Measurements from ENCODE around the gene VPS26B.

VPS26B gene

DNA sequence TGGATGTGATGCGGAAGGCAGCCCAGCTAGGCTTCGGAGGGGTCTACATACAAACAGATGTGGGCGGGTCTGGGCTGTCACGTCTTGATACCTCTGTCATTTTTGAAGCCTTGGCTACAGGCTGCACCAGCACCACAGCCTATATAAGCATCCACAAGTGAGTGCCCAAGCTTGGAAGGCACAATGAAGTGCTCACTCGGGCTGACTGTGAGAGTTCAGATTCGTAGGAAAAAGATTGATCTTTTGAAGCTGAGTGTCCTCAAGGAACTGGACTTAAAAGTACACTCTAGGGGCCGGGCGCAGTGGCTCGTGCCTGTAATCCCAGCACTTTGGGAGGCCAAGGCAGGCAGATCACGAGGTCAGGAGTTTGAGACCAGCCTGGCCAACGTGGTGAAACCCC lies 32.6 kb downstream of the VPS26B start:
- no peak for DNase-seq (ENCODE audit: low read depth, low spot score)

DNA sequence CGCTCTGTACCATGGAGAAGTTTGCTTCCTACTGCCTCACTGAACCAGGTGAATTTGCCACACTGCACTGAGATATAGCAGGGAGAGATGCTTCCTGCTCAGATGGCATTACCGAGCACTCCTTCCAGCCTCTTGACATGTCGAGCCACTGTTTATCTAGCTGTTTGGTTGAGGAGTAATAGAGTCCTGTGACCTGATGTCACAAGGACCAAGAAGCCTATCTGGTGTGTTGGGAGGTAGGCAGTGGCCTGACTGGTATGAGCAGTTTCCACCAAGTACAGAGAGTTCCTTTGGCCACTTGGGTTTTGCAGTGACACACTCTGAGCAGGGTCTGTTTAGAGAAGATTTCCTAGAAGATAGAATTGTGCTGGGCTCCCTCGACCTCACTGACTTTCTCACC lies 34.1 kb downstream of the VPS26B start:
- DNase-seq (ENCODE audit: low read depth, low spot score) = no peak

DNA sequence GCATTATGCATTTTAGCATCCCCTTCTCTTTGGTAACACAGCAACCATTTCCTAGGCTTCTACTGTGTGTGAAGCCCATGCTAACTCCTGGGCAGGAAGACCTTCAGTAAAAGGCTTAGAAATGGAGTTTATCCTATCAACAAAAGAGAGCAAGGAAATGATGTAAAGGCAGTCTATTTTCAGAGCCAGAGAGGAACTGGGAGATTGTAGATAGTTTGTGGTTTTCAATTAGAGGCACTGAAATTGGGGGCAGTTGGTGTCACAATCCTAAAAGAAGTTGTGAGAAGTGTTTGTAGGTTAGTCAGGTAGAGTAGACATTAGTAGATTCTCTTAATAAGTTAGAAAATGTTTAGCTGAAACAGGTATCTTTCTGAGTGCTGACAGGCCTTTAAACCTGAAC lies 36.0 kb downstream of the VPS26B start:
- DNase-seq (ENCODE audit: low read depth, low spot score) = no peak

DNA sequence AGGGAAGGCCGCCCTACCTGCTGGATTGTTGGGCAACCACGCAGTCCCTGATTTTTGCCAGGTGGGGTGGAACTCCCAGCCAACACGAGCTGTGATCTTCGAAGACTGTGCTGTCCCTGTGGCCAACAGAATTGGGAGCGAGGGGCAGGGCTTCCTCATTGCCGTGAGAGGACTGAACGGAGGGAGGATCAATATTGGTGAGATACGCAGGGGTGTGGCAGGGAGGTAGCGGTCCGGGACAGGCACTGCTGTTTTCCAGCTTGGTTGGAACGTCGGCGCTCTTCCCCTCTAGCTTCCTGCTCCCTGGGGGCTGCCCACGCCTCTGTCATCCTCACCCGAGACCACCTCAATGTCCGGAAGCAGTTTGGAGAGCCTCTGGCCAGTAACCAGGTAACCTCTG lies 36.5 kb downstream of the VPS26B start:
- DNase-seq (ENCODE audit: low read depth, low spot score) = no peak

DNA sequence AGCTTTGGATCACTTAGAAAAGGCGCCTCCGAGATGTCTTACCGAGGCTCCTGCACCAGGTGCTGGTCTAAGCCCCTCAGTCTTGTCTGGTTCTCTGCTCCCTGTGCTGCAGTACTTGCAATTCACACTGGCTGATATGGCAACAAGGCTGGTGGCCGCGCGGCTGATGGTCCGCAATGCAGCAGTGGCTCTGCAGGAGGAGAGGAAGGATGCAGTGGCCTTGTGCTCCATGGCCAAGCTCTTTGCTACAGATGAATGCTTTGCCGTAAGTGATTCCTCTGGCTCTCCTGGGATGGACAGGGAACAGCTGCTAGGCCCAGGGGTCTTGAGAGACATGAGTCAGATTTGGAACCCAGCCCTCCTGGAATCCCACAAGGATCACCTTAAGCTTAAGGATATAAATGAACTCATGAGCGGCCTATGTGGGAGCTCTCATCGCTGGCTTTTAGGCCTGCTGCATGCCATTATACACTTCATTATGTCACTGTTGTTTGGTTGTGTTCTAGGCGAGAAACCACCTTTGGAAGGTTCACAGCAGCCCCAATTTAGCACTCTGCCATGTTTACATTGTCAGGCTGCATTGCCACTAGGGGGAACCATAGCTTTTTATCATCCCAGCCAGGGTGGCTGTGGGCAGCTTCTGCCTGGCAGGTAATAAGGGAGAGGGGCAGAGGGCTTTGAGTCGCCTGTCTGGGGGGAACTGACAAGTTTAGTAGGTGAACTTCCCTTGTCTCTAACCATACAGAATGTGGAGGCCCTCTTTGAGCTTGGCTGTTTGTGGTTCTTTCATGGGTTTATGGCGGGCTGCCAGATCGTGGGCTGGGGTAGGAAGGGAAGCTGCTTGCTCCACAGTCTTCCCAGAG lies 37.4 kb downstream of the VPS26B start:
- no peak for DNase-seq (ENCODE audit: low read depth, low spot score)

DNA sequence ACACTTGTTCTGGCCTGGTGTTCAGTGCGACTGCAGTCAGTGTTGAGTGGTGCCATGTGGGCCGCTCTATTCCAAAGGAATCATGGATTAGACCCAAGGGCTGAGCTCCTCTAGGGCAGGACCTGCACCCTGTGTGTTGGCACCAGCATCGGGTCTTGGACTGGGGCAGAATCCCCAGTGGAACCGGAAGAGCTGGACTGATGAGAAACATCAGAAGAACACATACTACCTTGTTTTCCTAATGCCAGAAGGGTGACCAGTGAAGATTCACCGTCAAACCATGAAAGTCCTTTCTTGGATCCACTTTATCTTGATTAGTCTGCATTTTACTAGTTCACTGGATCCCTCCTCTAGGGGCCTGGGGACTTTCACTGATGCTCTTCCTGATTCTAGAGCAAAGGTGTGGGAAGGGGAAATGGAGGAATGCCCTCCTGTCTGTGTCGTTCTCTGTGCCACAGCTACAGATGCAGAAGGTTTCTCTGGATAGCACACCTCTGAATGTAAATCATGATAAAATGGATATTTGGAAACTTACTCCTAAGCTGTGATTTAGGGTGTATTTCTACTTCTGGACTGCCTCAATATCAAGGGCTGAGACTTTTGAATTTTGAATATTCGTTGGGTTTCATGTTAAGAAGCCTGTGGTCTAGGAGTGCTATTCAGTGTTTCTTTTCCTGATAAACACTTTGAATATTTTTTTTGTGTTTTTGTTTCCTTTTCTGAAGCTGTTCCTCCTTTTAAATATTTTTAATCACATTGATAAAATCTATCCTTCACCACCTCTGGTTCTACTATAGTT lies 40.7 kb downstream of the VPS26B start:
- DNase-seq (ENCODE audit: low read depth, low spot score) = no peak

DNA sequence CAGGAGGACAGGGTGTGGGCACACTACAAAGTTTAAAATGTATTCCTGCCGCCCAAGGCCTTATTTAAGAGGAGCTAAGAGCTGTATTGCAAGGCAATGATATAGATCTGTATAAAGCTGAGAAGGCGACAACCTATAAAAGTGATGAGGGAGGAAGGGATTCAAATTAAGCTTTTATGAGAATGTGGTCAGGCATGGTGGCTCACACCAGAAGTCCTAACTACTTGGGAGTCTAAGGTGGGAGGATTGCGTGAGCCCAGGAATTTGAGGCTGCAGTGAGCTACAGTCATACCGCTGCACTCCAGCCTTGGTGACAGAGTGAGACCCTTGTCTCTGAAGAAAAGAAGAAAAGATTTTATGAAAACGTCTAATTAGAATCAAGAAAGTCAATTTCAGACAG lies 42.0 kb downstream of the VPS26B start:
- no peak for DNase-seq (ENCODE audit: low read depth, low spot score)

DNA sequence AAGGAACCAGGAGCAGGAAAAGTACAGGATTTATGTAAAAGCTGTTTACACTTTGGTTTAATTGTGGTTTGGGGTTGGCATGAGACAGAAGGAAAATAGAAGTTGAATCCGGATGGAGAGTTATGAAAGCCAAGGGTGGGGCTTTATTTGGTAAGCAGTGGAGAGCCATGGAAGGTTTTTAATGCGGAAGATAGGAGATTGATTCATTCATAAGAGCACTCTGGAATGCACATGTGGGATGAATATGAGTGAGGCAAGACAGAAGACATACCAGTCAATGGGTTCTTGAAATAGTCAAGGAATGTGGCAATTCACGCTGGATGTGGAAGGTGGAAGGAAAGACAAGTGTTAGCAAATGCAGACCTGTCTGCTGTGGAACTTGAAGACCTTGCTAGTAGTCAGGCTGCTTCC lies 42.4 kb downstream of the VPS26B start:
- DNase-seq (ENCODE audit: low read depth, low spot score) = no peak

DNA sequence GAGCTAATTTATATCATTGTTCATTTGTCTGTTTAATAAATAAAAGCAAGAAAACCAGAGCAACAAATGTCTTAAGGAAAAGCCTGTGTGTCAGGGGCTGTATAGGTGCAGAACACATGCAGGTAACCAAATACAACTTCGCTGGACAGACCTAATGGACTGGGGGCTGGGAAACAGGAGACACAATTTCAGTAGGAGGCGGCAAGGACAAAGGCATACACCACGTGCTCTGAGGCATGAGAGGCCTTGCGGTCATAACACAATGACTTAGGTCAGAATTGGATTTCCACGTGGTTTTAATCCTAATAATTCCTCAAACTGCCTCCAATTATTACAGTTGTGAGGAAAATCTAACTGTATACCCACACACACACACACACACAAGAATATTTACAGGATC lies 43.0 kb downstream of the VPS26B start:
- DNase-seq (ENCODE audit: low read depth, low spot score) = no peak

DNA sequence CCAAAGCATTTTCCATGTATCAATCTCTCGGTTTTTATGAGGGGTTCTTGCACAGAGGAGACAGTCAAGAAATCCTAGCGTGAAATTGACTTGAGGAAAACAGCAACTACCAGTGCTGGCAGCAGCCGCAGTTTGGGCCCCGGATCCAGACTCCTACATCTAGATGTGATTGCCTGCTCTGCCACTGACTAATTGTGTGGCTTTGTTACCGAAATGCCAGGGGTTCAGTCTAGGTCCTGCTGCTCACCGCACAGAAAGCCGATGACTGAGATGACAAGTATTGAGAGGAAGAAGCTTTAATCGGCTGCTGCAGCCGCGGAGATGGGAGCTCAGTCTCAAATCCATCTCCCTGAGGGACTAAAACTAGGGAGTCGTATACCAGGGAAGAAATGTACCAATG lies 43.5 kb downstream of the VPS26B start:
- no peak for DNase-seq (ENCODE audit: low read depth, low spot score)

DNA sequence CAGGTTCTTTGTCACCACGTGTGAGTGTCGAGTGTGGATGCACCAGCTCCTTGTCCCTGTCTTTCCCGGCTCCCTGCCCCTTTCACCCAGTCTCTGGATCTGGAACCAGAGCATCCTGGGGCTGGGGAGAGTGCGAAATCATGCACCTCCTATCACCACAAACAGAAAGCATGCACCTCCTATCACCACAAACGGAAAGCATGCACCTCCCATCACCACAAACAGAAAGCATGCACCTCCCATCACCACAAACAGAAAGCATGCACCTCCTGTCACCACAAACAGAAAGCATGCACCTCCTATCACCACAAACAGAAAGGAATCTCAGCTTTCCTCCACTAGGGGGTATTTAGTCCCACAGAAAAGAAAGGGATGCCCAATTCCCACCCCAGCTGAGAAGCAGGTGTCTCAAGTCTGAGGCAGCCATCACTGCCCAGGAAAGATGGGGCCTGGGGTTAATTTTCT lies 45.8 kb downstream of the VPS26B start:
- DNase-seq (ENCODE audit: low read depth, low spot score) = no peak

DNA sequence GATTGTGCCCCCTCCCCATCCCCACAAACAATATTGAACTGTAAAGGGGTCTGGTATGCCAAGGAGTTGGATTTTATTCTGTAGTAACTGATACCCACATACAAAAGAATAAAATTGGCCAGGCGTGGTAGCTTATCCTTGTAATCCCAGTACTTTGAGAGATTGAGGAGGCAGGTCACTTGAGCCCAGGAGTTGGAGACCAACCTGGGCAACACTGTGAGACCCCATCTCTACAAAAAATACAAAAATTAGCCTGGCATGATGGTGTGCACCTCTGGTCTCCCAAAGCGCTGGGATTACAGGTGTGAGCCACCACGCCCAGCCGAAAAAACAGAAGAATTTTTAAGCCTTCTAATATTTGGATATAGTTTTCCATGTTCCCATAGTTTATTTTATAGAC lies 47.5 kb downstream of the VPS26B start:
- no peak for DNase-seq (ENCODE audit: low read depth, low spot score)

DNA sequence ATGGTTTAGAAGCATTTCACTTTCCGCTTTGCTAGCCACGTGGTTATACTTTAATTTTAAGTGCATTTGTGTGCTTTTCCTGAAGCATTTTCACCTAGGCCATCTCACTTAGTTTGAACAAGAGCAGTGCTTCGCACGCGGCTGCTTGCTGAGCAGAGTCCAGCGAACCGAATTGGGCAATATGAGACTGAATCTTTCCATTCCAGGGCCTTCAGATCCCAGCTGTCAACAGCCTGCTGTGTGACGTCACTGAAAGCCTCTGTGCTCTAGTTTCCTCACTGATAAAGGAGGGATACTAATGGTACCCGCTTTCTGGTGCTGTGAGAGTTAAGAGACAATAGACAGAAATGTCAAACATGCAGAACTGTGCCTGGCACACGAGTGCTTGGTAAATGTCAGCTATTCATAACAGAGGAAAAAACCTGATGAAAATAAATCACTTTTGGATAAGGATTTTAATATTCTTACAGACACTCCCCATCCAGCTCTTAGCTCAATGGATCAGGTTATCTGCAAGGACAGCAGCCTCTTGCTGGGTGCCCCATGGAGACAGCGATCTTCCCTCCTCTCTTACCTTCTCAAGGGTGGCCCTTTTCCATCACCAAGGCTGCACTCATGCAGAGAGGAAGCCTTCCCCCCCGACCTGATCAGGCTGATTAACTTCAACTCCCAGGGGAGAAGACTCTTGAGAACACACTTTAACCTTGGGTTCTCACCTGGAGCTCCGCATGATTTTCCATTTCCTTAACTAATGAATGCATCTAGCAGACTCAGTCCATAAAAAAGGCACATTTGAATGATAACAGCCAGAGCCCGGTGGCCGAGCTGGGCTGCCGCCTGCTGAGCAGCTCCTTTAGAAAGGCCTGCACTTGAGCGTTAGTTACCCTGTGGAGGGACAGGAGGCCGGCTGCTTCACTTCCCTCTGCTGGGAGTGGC lies 48.2 kb downstream of the VPS26B start:
- DNase-seq (ENCODE audit: low read depth, low spot score) = no peak

DNA sequence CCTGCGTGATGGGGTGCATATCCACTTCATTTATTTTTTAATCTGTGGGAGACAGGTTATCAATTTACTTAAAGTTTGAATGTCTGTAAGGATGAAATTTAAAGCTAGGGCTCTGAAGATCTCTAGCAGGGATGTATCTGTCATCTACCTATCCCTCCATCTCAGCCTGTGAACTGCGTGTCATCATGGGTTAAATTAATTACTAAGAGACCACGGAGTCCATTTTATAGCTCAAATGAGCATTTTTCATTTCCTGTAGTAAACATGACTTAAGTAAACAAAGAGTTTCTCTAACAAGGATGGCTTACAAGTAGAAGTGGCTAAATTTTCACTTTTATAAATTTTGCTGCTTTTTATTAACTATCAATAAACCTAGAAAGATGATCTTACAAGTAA lies 48.8 kb downstream of the VPS26B start:
- DNase-seq (ENCODE audit: low read depth, low spot score) = no peak

DNA sequence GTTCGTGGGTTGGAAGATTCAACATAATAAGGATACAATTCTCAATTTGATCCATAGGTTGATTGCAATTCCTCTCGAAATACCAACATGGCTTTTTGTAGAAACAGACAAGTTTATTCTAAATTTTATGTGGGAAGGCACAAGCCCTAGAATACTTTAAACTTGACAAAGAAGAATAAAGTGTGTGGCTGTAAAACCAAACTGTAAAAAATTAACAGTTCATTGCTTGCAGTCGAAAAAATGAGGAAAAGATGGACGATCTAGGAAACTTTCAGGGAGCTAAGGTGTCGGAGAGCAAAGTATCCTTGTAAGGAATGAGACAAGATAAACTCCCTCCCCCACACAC lies 50.7 kb downstream of the VPS26B start:
- DNase-seq (ENCODE audit: low read depth, low spot score) = no peak

DNA sequence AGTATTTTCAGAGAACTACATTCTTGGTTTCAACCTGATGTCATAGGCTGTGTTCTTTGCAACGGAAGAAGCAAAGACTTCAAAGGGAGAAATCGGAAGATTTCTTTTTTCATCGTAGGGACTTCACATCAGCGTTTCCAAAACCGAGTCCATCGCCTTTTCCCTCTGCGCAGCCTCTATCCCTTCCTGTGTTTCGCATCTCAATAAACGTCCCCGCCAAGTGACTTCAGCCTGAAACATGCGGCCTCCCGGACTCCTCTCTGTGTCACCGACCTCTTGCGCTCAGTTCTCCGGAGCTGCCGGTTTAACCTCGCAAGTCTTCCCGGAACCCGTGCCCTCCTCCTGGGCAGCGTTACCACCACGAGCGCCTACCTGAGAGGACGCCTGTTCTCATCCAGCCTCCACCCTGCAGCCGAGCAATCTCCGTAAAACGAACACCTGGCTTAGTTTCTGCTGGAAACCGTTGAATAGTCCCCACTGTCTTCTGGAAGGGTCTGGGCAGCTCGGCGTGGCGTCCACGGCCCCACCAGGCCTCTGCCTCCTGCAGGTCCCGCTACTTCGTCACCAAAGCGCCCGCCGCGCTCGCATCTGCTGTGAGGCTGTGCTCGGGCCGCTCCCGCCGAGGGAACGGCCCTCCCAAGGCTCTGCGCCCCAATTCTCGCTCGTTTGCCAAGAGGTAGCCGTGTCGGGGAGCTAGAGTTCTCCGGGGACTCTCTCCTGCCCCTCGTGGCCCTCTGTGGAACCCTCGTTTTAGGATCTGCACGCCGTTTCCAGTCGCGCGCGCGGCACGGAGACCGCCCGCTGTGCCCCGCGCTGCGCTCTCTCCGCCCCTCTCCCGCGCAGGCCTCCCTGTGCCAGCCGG lies 51.3 kb downstream of the VPS26B start, which contains the start of gene GLB1L3:
GLB1L3 (plus strand) TSS at position 846 of the 862 bp plus-strand sequence. CDS start 362 bp downstream, outside the sequence.
- peak; percentile 51 for DNase-seq (ENCODE audit: low read depth, low spot score)

DNA sequence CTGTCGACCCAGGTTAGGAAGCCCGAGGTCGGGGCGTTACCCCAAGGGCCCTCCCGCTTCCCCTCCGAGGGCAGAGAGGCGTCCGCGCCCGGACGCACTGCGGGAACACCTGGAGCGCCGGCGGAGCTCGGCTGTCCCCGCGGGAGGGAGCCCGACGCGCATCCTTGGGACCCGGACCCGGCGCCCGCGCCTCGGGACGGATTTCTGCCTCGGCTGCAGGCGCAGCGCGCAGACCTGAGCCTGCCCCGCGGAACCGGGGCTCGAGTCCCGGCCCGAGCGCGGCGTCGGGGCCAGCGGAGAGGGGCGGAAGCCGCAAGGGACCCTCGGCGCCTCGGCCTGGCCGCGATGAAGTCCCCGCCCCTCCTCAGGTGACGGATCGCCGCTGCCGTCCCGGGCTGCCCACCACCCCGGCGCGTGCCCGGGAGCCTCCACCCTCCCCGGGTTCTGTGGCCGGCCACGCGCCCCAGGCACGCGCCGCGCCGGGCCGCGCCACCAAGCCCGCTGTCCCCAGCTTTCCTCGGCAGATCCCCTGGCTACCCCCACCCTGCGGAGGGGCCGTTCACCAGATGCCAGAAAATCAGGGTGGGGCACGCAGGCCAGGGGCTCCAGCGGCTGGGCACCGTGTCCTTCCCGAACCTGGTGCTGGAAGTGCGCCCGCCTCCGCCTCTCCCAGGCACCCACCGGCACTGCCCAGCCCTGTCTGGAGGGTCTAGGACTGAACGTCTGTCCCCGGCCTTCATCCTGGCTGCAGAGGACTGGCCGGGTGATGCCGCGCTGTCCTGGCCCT lies 52.1 kb downstream of the VPS26B start:
- DNase-seq (ENCODE audit: low read depth, low spot score) = no peak

DNA sequence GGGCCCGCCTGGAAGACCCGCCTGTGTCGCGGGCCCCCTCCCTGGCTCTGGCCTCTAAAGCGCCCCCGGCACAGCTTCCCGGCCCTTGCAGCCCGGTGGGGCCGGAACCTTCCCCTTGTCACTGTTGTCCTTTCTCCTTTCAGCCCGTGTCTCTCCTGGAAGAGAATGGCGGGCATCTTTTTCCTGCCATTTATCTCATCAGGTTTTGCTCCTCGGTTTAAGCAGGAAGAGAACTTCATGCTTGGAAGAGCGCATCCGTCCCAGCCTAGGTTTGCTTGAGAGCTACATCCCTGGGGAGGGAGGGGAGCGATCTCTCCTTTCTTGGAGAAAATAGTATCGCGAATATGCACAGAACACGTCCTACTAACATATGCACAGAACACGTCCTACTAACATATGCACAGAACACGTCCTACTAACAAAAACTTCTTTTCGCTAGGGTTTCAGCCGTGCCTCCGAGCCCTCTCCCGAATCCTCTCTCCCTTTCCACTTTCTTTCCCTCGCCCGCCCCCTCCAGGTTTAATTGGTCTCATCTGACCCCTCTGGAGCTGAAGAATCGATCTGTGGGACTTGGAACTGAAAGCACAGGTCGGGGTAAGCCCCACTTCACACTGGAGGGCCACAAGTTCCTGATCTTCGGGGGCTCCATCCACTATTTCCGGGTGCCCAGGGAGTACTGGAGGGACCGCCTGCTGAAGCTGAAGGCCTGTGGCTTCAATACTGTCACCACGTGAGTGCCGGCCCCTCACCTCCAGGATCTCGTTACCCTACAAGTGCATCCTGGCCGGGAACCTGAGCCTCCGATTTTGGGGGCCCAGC lies 52.9 kb downstream of the VPS26B start:
- DNase-seq (ENCODE audit: low read depth, low spot score) = no peak

DNA sequence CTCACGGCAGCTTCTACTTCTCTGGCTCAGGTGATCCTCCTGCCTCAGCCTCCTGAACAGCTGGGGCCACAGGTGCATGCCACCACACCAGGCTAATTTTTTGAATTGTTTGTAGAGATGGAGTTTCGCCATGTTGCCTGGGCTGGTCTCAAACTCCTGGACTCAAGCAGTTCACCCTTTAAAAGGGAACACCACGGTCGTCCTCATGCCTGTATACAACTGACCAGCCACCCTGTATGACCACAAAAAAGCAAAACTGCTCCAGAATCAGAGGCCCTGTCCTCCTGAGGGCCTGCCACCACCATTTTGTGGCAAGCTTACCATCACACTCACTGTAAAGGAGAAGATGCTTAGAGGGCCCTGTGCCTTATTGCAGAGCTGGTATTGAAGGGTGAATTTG lies 53.9 kb downstream of the VPS26B start:
- DNase-seq (ENCODE audit: low read depth, low spot score) = no peak

Data from activated CD4-positive, CD25-positive, alpha-beta regulatory T cell treated with anti-CD3 and anti-CD28 coated beads, Interleukin-2, amount 50 U/mL, for 16 hours (primary cell).